Activated naive CD4-positive, alpha-beta T cell treated with anti-CD3 and anti-CD28 coated beads, Interleukin-2, amount 50 U/mL, for 16 hours (primary cell): Measurements from ENCODE around the gene LNPEP.
A peak's percentile ranks its signal among the peaks of the same experiment; 100 is the strongest.

ENCODE experiments used
- DNase-seq: peaks from one replicate; pipeline ENCODE4 v3.0.0-alpha.2; 2020

Gene LNPEP

GRCh38 chr5:96935559-96936430 is at the start of gene LNPEP:
TSS of gene LNPEP (plus strand) at chr5:96936080. CDS start at chr5:96936156, 76 bp downstream.
- DNase-seq: peak; percentile 94

DNA sequence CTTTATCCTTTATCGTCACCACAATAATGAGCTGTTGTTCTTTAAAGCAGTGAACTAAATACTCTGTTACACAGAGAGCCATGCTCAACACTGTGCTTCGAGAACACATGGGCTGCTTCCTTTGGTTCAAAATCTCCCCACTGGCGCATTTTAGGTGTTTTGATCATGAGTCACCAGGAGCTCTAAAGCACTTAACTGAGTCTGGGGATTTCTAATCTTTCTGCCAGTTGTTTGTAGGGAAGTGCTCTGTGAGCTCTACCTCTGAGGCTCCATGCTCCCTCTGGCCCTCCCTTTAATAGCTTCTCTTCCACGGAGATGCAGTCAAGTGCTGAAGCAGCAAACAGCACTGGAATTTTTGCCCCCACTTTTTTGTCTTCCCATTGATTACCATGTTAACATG is 42.5 kb upstream of the LNPEP start:
- peak; percentile 18 for DNase-seq

DNA sequence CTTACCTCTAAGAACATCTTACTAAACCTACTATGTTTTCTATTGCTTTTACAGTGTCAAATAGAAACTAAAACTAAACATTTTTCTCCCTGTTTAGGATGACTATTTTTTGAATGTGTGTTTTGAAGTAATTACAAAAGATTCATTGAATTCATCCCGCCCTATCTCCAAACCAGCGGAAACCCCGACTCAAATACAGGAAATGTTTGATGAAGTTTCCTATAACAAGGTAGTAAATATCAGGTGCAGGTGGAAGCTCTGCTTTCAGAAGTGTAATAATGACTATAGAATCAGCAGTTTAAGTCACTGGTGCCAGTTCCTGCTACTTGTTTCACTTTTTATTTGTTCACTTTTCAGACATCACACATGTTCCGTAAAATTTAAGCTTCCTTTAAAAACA is 39.6 kb upstream of the LNPEP start:
- peak; percentile 53 for DNase-seq

GRCh38 chr5:96896806-96897205 is 39.1 kb upstream of the LNPEP start:
- DNase-seq: peak; percentile 34

DNA sequence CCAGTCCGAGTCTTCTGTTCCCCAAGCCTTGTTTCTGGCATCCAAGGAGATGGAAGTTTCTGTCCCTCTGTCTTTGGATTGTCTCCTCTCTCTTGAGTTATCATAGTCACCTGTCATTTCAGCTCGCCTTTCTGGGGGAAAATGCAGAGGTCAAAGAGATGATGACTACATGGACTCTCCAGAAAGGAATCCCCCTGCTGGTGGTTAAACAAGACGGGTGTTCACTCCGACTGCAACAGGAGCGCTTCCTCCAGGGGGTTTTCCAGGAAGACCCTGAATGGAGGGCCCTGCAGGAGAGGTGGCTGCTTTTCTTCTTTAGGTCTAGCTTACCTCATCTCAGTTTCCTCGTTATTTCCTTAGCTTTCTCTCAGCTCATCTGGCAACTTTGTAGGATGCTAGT is 34.5 kb upstream of the LNPEP start:
- DNase-seq: no peak

- no peak for DNase-seq
Measured at GRCh38 chr5:96901841-96902240, 34.0 kb upstream of the LNPEP start.

DNA sequence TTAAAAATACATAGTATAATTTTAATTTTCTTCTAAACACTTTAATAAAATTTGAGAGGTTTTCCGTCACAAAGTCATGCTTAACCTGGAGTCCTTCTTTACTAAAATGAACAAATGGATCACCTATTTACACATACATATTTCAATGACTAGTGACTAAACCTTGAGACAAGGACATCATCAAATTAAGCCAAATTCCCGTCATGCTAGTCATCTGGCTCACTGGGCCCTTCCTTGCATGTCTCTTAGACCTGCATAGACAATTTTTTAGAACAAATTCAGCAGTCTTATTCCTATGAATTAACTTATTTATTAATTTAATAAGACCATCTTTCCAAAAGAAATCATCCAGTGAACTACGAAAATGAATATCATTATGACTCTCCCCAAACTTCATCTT is 33.0 kb upstream of the LNPEP start:
- no peak for DNase-seq

DNA sequence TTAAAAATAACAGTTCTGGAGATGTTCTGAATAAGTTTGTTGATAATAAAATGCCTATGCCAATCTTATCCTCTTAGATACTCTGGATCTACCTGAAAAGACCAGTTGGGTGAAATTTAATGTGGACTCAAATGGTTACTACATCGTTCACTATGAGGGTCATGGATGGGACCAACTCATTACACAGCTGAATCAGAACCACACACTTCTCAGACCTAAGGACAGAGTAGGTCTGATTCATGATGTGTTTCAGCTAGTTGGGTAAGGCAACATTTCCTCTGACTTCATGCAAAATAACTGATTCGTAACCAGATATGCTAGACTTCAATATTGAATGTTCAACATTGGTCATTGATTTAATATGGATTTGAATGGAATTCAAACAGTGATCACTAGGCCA is 32.6 kb upstream of the LNPEP start:
- DNase-seq: no peak

DNA sequence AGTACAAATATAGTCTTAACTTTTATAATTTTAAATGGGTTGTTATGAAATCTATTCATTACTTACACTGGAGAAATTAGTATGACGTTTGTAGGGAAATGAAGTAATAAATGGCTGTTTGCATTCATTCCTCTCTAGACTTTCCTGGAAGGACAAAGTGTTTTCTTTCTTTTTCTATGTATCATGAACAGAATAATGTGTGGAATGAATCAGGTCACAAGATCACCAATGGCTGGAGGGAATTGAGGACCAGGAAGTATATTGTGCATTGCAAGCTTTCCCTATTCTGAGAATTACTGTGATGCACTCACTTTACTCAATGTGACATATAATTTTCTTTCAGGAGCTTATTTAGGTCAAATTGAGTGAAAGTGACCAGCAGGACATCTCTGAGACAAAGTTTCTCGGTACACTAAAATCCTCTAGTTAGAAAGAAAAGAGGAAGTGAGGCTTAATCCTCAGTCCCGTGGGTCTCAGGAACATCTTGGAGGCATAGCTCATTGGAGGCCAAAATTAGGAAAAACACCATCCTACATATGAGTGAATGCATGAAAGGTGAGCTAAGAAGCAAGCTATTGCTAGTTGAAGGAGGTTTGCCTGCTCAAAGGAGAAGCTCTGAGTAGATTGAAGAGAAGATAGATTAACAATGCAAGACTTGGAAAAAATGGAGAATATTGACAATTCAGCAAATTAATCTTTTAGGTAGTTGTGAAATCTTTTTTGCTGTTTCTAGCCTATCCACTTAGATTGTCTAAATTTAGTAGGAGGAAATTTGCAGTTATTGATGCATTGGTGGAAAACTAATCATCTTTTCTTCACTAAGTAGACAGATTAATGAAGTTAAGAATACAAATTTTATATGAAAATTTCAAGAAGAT is 31.6 kb upstream of the LNPEP start:
- DNase-seq: no peak

- DNase-seq: no peak
Measured at GRCh38 chr5:96905864-96906263, 30.0 kb upstream of the LNPEP start.

- no peak for DNase-seq
Measured at GRCh38 chr5:96909003-96909402, 26.9 kb upstream of the LNPEP start.

- DNase-seq: no peak
Measured at GRCh38 chr5:96909435-96909834, 26.4 kb upstream of the LNPEP start.

DNA sequence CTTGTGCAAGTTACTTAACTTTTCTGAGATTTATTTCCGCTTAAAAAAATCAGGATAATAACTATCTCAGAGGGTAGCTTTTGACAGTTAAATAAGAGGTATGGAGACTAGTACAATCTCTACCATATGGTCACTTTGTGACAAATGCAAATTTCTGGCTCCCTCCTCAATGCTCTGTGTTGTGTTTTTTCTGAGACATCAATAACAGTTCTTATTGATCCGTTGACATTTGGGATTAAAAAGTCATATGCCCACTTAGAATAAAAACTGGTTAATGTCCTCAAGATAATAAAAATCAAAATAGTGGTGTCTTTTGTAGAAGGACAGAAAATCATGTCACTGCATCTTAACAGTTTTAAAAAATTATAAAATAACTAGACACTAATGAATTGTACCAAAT is 24.7 kb upstream of the LNPEP start:
- no peak for DNase-seq

GRCh38 chr5:96913233-96913632 is 22.6 kb upstream of the LNPEP start:
- no peak for DNase-seq

DNA sequence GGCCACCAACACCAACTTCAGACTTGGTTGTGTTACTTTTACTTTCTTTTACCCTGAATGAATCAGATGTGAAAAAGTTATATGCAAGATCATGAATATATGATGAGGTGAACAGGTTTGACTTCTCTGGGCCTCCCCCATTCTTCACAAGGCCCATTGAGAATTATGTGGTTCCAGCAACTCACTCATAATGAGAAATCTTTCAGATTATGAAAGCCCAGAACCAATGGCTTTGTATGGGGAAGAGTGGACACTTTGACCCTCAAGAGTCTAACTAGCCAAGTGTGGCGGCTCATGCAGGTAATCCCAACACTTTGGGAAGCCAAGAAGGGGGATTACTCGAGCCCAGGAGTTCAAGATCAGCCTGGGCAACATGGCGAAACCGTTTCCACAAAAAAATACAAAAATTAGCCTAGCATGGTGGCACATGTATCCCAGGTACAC is 16.1 kb upstream of the LNPEP start:
- DNase-seq: peak; percentile 31

DNA sequence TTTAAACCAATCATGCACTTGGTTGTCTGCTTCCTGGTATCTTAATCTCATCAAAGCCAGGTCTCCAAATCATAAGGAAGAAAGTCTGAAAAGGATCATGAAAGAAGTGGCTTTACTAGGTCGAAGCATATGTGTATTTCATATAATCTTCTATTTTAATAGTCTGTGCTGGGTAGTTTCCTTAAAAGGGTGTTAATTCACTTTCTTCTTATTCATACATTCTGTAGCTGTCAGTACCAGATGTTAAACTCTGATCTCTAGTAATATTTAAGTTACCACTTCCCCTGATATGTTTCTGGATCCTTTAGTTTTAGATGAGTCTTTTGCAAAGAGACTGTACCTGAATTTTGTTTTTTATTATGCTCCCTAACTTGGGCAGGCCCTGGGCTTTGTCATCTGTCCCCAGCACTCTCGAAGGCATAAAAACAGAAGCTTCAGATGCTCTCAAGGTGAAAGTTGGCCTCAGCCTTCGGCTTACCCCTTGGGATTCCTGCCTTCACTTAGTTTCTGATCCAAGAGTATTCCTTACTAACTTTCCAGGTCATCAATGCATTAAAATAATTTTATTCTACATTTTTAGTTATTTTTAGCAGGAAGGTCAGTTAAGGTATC is 15.0 kb upstream of the LNPEP start:
- no peak for DNase-seq

DNA sequence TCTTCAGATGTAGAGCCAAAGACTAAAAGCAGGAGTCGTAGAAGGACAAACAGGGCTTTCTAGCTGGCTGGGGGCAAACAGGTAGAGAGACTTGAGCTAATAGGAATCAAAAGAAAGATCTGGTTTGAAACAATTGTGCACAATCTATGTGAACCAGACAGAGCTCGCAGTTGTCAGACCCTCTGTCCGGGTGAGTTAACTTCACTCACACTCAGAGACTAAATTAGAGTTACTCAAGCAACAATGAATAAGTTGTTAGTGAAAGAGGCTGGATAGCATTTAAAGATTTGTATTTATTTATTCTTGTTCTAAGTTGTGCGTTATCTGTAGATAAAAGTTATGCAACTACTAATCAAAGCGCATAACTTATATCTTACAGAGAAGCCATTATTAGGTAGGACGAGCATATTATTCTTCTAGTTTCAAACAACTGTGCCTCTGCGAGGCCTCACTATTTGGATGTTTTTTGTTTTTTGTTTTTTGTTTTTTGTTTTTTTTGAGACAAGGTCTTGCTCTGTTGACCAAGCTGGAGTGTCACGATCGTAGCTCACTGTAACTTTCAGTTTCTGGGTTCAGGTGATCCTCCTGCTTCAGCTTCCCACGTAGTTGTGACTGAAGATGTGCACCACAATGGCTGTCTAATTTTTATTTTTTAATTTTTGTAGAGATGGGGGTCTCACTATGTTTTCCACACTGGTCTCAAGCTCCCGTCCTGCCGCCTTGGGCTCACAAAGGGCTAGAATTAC is 13.2 kb upstream of the LNPEP start:
- no peak for DNase-seq

DNA sequence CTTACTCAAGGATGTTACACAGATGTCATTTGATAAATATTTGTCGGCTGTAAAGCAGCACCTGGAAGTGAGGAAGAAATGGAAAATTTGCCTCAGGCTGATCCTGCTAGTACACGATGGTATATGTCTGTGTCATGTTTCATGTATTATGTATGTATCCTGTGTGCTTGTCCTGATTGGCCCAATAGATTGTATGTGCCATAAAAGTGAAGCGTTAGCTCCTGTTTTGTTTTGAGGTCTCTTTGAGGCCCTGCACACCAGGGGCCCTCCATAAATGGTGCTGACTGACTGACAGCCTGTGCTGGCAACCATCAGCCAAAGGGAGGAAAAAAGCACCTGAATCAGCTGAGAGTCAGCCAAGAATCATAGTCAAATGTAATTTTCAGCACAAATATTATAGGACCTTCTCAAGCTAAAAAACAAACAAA is 11.8 kb upstream of the LNPEP start:
- no peak for DNase-seq

GRCh38 chr5:96926276-96926675 is 9.6 kb upstream of the LNPEP start:
- no peak for DNase-seq

DNA sequence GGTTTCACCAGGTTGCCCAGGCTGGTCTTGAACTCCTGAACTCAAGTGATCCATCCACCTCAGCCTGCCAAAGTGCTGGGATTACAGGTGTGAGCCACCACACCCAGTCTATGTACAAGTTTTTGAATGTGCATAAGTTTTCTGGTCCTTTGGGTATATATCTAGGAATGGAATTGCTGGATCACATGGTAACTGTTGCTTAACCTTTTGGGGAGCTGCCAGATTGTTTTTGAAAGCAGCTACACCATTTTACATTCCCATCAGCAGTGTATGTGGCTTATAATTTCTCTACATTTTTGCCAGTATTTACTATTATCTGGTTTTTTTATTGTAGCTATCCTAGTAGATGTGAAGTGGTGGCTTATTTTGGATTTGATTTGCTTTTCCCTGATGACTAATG is 8.9 kb upstream of the LNPEP start:
- DNase-seq: no peak

DNA sequence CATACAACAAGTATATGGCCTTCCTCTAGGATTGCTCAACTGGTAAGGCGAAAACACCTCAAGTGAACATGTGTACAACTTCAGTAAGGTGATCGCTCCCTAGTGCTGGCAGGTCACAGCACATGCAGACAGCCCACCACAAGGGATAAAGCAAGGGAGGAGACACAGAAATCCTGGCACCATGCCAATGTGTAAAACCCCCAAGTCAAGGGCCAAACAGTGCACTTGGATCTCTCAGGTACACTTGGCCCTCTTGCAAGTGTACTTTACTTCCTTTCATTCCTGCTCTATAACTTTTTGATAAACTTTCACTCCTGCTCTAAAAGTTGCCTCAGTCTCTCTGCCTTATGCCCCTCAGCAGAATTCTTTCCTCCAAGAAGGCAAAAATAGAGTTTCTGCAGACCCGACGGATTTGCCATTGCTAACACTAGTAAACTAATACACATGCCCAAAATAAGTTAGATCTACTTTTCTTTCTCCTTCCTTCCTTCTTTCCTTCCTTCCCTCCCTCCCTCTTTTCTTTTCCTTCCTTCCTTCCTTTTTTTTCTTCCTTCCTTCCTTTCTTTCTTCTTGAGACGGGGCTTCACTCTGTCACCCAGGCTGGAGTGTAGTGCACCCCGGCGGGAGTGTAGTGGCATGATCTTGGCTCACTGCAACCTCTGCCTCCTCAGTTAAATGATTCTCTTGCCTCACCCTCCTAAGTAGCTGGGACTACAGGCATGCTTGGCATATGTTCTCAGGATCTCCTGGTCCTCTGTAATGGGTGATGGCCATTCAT is 6.8 kb upstream of the LNPEP start:
- no peak for DNase-seq

GRCh38 chr5:96930058-96930457 is 5.8 kb upstream of the LNPEP start:
- no peak for DNase-seq
